Activated naive CD8-positive, alpha-beta T cell treated with anti-CD3 and anti-CD28 coated beads, Interleukin-2, amount 50 U/mL, for 24 hours (primary cell): Measurements from ENCODE around the gene VWA7.
"Not testable (repeated sequence)": the region's sequence is repeated elsewhere in the genome, so short reads cannot be mapped to it uniquely, and the experiment has no call there.

Source experiments
- ATAC-seq: fragments of 150-1000 bp; cut with Tn5 transposase; one replicate; pipeline ENCODE4 v1.10.0; 2021
- DNase-seq: peaks from one replicate; pipeline ENCODE4 v3.0.0; 2021
- H3K27ac Mint-ChIP-seq: one replicate; pipeline ENCODE4 v1.8.0; 2021; ENCODE audit warnings: mild to moderate bottlenecking, mixed read lengths
- H3K27me3 Mint-ChIP-seq: one replicate; pipeline ENCODE4 v1.8.0; 2021; ENCODE audit warnings: mixed read lengths
- H3K36me3 Mint-ChIP-seq: one replicate; pipeline ENCODE4 v1.8.0; 2021; ENCODE audit warnings: low read depth, mixed read lengths
- H3K4me1 Mint-ChIP-seq: one replicate; pipeline ENCODE4 v1.8.0; 2021; ENCODE audit warnings: mixed read lengths
- H3K4me3 Mint-ChIP-seq: one replicate; pipeline ENCODE4 v1.8.0; 2021; ENCODE audit warnings: mild to moderate bottlenecking, moderate library complexity, mixed read lengths
- H3K9me3 Mint-ChIP-seq: one replicate; pipeline ENCODE4 v1.8.0; 2021; ENCODE audit warnings: mixed read lengths

Gene VWA7, protein sequence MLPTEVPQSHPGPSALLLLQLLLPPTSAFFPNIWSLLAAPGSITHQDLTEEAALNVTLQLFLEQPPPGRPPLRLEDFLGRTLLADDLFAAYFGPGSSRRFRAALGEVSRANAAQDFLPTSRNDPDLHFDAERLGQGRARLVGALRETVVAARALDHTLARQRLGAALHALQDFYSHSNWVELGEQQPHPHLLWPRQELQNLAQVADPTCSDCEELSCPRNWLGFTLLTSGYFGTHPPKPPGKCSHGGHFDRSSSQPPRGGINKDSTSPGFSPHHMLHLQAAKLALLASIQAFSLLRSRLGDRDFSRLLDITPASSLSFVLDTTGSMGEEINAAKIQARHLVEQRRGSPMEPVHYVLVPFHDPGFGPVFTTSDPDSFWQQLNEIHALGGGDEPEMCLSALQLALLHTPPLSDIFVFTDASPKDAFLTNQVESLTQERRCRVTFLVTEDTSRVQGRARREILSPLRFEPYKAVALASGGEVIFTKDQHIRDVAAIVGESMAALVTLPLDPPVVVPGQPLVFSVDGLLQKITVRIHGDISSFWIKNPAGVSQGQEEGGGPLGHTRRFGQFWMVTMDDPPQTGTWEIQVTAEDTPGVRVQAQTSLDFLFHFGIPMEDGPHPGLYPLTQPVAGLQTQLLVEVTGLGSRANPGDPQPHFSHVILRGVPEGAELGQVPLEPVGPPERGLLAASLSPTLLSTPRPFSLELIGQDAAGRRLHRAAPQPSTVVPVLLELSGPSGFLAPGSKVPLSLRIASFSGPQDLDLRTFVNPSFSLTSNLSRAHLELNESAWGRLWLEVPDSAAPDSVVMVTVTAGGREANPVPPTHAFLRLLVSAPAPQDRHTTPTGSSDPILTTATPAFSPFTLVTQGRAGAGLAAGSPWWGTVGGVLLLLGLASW

DNA sequence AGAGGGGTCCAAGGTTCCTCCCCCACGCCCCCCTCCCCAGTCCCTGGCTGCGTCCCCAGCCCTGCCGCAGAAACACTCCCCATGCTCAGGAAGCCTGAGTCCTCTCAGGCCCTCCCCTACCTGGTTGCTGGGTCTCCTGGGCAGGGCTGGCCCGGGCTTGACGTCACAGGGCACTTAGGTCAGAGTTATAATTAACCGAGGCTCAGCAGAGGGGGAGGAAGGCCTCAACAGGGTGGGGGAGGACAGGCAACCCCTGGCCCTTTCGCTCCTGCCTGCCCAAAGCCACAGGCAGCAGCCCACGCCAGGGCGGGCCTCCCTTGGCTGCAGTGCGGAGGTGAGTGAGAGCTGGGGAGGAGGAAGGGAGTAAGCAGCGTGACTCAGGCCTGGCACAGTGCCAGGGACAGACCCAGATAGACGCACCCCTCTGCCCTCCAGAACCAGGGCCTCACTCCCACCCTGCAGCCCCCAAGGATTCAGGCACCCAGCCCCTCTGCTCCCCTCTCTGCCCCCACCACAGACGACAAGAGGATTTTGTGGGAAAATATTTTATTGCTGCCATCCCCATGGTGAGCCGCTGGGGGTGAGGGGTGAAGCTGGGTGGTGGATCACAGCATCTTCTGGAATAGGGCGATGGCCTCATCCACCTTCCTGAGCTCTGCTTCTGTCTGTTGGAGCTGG is at the start of gene VWA7:
Gene VWA7 (minus strand): TSS at position 340 of the 678 bp plus-strand sequence. CDS start 549 bp downstream, outside the sequence.
- Mint-ChIP-seq H3K4me3 (peak within 1 kb of the TSS; percentile 4), H3K27me3 (no peaks in the 10 kb centered on the region), H3K36me3 (peaks cover 14% of the 10 kb centered on the region), H3K27ac (peak within 1 kb of the TSS; percentile 59), H3K4me1 (peaks cover 43% of the 10 kb centered on the region), H3K9me3 (no peaks in the 10 kb centered on the region)
- ATAC-seq: peak; percentile 92
- peak; percentile 84 for DNase-seq

DNA sequence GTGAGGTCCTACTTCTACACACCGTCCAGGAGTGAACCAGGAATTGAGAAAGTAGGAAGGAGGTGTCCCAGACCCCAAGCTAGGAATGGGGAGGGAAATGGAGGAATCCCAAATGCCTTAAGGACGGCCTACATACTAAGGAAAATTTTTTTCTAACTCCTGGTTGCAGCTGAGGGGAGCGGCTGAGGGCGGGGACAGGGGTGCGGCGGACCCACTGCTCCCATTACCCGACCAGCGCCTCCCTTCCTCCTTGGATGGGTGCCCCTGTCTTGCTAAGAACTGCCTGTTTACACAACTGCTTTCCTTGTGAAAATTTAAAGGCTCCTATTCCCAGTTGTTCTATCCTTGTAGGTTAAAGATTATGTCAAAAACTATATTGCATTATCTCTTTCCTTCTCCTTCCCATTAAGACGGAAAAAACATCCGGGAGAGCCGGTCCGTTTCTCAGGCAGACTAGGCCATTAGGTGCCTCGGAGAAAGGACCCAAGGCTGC is 49.7 kb upstream of the VWA7 start:
- H3K27ac Mint-ChIP-seq: peak overlapping the region; percentile 97
- H3K36me3 Mint-ChIP-seq: peaks cover 9% of the 10 kb centered on the region
- DNase-seq (no peak), ATAC-seq (peak; percentile 8)
- H3K4me3 Mint-ChIP-seq: peak overlapping the region; percentile 86
- H3K4me1 Mint-ChIP-seq: peaks cover 60% of the 10 kb centered on the region
- H3K27me3 Mint-ChIP-seq: peaks cover 4% of the 10 kb centered on the region
- no peaks in the 10 kb centered on the region for H3K9me3 Mint-ChIP-seq

DNA sequence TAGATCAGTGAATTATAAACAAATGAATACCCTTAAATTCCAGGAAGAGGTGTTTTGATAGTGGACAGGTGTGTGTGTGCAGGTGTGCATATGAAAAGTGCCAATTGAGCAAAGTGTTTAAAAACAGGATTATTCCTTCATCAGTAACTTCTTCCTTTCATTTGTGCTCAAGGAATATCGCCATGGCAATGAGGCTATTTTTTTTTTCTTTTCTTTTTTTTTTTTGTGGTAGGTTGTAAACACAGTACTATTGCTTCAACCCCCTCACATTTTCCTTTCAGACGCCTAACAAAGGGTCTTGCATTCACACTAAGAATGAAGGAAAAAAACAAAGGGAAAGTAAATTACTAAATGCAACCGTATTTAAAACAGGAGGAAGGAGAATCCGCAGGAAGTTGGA is 48.4 kb upstream of the VWA7 start:
- H3K36me3 Mint-ChIP-seq: peaks cover 7% of the 10 kb centered on the region
- H3K27ac Mint-ChIP-seq: peak overlapping the region; percentile 97
- DNase-seq: no peak
- ATAC-seq: no peak
- H3K4me3 Mint-ChIP-seq: no peak overlapping the region
- H3K9me3 Mint-ChIP-seq: no peaks in the 10 kb centered on the region
- H3K27me3 Mint-ChIP-seq: peaks cover 4% of the 10 kb centered on the region
- H3K4me1 Mint-ChIP-seq: peaks cover 58% of the 10 kb centered on the region

DNA sequence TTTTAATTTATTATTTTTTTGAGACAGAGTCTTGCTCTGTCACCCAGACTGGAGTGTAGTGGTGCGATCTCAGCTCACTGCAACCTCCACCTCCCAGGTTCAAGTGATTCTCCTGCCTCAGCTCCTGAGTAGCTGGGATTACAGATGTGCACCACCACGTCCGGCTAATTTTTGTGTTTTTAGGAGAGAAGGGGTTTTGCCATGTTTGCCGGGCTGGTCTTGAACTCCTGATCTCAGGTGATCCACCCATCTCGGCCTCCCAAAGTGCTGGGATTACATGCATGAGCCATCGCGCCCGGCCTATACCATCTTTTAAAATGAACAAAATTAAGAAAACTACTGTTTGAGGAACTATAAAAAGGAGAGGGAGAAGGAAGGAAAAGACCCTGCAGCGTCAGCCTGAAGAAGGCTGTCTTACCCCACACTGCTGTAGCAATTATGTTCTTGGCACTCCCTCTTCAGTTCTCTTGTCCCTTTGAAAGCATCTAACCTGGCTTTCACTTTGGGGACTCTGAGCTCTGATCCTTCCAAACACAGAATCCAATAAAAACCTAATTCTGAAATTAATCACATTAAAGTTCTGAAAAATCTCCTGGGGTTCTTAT is 46.6 kb upstream of the VWA7 start:
- not testable (repeated sequence) for H3K27me3 Mint-ChIP-seq, H3K36me3 Mint-ChIP-seq, H3K4me3 Mint-ChIP-seq, H3K9me3 Mint-ChIP-seq, DNase-seq, H3K27ac Mint-ChIP-seq, ATAC-seq
- peaks cover 66% of the 10 kb centered on the region for H3K4me1 Mint-ChIP-seq

DNA sequence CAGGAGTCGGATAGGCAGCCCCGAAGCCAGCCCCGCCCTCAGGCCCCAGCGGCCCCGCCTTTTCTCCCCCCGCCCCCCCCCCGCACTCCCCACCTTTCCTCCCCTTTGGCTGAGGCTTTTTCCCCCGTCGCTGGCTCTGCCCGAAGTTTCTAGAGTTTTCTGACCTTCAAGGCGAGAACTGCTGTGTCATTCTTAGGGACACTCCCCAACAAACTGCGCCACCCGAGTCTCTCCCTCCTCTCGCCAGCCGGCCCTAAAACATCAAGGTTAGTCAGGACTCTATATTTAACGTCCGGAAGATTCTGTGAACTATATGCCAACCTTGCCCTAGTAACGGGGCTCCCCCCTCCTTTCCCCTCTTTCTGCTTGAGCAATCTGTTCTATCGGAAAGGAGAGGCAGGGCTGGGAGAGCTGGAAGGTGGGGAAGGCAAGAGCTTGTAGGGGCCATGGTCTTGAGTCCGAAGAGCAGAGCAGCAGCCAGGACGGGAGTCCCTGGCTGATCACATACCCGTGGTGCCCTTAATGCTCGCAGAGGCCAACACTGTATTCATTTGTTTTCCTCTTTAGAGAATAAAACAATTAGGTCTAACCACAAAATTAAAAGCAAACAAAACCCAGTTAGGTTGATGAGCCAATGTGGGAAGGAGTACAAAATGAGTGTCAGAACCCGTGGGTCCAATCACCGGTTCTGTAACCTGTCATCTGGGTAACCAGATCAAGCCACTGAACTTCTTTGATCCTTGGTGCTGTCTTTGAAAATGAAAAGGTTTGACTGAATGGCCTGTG is 45.1 kb upstream of the VWA7 start:
- H3K4me1 Mint-ChIP-seq: peaks cover 77% of the 10 kb centered on the region
- ATAC-seq: peak; percentile 37
- H3K9me3 Mint-ChIP-seq: no peaks in the 10 kb centered on the region

DNA sequence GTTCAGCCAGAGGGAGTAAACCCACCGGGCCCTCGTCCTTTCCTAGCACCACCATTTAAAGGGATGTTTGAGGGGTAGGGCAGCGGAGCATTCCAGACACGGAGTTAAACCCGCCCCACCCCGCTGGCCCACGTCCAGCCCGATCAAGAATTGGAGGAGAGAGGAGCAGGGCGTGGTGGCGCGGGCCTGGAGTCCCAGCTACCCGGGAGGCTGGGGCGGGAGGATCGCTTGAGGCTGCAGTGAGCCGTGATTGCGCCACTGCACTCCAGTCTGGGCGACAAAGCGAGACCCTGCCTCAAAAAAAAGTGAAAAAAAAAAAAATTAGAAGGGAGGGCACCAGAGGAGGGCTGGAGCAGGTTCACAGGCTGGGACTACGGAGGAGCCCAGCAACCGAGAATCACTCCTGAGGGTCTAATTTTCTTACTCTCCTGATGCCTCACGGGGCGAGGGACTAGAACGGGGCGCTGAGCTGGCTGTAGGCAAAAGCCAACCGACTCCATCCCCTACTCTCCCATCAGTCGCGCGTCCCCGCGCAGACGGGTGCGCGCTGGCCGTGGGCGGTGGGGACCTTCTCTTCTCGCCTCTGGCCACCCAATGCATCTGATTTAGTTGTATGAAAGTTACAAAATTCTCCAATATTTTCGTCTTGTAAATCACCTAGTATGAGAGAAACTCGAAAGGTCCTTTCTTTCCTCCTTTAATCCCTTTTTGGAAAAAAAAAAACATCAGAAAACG is 44.3 kb upstream of the VWA7 start:
- no peaks in the 10 kb centered on the region for H3K9me3 Mint-ChIP-seq
- H3K4me1 Mint-ChIP-seq: peaks cover 69% of the 10 kb centered on the region
- no peaks in the 10 kb centered on the region for H3K27me3 Mint-ChIP-seq
- H3K4me3 Mint-ChIP-seq: peak overlapping the region; percentile 87
- H3K36me3 Mint-ChIP-seq: peaks cover 2% of the 10 kb centered on the region
- peak overlapping the region; percentile 94 for H3K27ac Mint-ChIP-seq
- DNase-seq: peak; percentile 85
- ATAC-seq: peak; percentile 50

More for the DNA sequence above, 45.1 kb upstream of the VWA7 start:
- H3K27ac Mint-ChIP-seq: peak overlapping the region; percentile 94
- peaks cover 3% of the 10 kb centered on the region for H3K27me3 Mint-ChIP-seq
- H3K36me3 Mint-ChIP-seq: peaks cover 2% of the 10 kb centered on the region
- peak overlapping the region; percentile 87 for H3K4me3 Mint-ChIP-seq
- DNase-seq: peak; percentile 65

DNA sequence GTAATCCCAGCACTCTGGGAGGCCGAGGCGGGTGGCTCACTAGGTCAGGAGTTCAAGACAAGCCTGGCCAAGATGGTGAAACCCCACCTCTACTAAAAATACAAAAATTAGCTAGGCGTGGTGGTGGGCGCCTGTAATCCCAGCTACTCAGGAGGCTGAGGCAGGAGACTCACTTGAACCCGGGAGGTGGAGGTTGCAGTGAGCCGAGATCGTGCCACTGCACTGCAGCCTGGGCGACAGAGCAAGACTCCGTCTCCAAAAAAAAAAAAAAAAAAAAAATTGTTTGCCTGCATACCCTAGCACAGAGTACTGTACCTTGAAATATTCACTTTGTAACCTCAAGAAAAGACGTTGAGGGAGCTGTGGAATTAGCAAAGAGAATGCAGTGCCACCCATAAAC is 43.3 kb upstream of the VWA7 start:
- Mint-ChIP-seq H3K27ac (peak overlapping the region; percentile 94), H3K4me3 (peak overlapping the region; percentile 87), H3K4me1 (peaks cover 62% of the 10 kb centered on the region)
- ATAC-seq, H3K27me3 Mint-ChIP-seq, H3K9me3 Mint-ChIP-seq, DNase-seq, H3K36me3 Mint-ChIP-seq: not testable (repeated sequence)

DNA sequence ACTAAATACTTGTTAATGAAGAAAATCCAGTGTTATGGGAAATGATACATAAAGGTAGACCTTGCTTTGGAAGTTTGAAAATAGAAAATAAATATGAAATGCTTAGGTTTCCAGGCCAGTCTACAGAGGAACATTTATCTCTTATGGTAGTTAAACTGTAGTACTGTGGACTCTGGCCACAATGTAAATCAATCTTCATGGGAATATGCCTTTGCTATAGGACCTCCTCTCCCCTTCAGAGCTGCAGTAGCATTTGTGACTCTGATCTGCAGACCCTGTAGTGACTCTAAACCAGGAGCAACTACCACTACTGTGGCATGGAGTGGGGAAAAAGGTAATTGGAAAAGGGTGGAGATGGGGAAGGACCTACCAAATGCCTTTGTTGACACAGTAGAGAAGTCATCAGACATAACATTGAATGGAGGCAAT is 42.8 kb upstream of the VWA7 start:
- peaks cover 2% of the 10 kb centered on the region for H3K36me3 Mint-ChIP-seq
- H3K4me3 Mint-ChIP-seq: no peak overlapping the region
- no peaks in the 10 kb centered on the region for H3K27me3 Mint-ChIP-seq
- H3K4me1 Mint-ChIP-seq: peaks cover 63% of the 10 kb centered on the region
- ATAC-seq (no peak), DNase-seq (no peak)
- H3K9me3 Mint-ChIP-seq: no peaks in the 10 kb centered on the region
- H3K27ac Mint-ChIP-seq: no peak overlapping the region

DNA sequence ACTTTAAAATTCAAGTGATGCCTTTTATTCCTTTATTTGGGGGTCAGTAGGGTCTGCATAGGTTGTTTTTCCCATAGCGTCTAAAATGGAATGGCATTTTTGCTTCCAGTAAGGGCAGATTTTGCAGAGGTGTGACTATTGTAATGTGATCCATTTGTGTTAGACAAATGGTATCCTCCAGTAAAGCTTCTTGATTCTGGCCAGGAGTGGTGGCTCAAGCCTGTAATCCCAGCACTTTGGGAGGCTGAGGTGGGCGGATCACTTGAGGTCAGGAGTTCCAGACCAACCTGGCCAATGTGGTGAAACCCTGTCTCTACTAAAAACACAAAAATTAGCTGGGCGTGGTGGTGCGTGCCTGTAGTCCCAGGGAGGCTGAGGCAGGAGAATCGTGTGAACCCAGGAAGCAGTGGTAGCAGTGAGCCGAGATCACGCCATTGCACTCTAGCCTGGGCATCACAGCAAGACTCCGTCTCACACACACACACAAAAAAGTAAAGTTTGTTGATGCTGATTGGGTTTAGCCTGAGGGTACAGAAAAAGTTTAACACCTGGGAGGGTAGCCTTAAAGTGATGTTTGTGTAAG is 40.9 kb upstream of the VWA7 start:
- DNase-seq: not testable (repeated sequence)
- peaks cover 71% of the 10 kb centered on the region for H3K4me1 Mint-ChIP-seq

DNA sequence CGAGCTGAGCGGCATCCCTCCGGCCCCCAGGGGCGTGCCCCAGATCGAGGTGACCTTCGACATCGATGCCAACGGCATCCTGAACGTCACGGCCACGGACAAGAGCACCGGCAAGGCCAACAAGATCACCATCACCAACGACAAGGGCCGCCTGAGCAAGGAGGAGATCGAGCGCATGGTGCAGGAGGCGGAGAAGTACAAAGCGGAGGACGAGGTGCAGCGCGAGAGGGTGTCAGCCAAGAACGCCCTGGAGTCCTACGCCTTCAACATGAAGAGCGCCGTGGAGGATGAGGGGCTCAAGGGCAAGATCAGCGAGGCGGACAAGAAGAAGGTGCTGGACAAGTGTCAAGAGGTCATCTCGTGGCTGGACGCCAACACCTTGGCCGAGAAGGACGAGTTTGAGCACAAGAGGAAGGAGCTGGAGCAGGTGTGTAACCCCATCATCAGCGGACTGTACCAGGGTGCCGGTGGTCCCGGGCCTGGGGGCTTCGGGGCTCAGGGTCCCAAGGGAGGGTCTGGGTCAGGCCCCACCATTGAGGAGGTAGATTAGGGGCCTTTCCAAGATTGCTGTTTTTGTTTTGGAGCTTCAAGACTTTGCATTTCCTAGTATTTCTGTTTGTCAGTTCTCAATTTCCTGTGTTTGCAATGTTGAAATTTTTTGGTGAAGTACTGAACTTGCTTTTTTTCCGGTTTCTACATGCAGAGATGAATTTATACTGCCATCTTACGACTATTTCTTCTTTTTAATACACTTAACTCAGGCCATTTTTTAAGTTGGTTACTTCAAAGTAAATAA is 40.2 kb upstream of the VWA7 start:
- not testable (repeated sequence) for DNase-seq, H3K36me3 Mint-ChIP-seq, ATAC-seq, H3K9me3 Mint-ChIP-seq, H3K27me3 Mint-ChIP-seq
- Mint-ChIP-seq H3K4me1 (peaks cover 71% of the 10 kb centered on the region), H3K4me3 (peak overlapping the region; percentile 88), H3K27ac (peak overlapping the region; percentile 87)

More for the DNA sequence above, 40.9 kb upstream of the VWA7 start:
- peak overlapping the region; percentile 87 for H3K27ac Mint-ChIP-seq
- H3K27me3 Mint-ChIP-seq, H3K9me3 Mint-ChIP-seq, ATAC-seq, H3K36me3 Mint-ChIP-seq: not testable (repeated sequence)
- peak overlapping the region; percentile 88 for H3K4me3 Mint-ChIP-seq

DNA sequence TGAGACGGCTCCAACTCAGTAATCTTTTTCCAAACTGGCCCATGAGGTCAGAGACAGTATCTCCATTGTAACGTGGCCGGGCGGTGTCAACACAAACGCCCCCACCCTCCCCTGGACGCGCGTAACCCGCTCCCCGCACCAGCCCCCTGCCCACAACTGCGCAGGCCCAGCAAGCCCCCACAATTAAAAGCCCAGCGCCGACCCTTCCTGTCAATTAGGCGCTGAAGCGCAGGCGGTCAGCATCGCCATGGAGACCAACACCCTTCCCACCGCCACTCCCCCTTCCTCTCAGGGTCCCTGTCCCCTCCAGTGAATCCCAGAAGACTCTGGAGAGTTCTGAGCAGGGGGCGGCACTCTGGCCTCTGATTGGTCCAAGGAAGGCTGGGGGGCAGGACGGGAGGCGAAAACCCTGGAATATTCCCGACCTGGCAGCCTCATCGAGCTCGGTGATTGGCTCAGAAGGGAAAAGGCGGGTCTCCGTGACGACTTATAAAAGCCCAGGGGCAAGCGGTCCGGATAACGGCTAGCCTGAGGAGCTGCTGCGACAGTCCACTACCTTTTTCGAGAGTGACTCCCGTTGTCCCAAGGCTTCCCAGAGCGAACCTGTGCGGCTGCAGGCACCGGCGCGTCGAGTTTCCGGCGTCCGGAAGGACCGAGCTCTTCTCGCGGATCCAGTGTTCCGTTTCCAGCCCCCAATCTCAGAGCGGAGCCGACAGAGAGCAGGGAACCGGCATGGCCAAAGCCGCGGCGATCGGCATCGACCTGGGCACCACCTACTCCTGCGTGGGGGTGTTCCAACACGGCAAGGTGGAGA is 38.1 kb upstream of the VWA7 start, which contains the start of the genes HSPA1A and HSPA1L:
Gene HSPA1A (plus strand): TSS at position 519 of the 814 bp plus-strand sequence. CDS start 214 bp downstream, at position 733.
Gene HSPA1L (minus strand): TSS at position 259 of the 814 bp plus-strand sequence. CDS start 3,311 bp downstream, outside the sequence.
- no peaks in the 10 kb centered on the region for H3K9me3 Mint-ChIP-seq
- H3K4me1 Mint-ChIP-seq: peaks cover 58% of the 10 kb centered on the region
- ATAC-seq (peak; percentile 40), DNase-seq (peak; percentile 72)
- peak within 1 kb of the TSS; percentile 85 for H3K27ac Mint-ChIP-seq
- H3K36me3 Mint-ChIP-seq: peaks cover 2% of the 10 kb centered on the region
- no peaks in the 10 kb centered on the region for H3K27me3 Mint-ChIP-seq
- peak within 1 kb of the TSS; percentile 82 for H3K4me3 Mint-ChIP-seq
